C4-2B (cell line): Measurements from ENCODE around the gene UBR4.
A peak's percentile ranks its signal among the peaks of the same experiment; 100 is the strongest.

Source experiments
- H3K27ac ChIP-seq: fragments of 450-650 bp; 2 replicates; pipeline ENCODE4 v1.5.1; 2017
- ZFX ChIP-seq: fragments of 450-650 bp; IDR thresholded peaks from 2 replicates; pipeline ENCODE4 v1.6.1; 2017
- TF ChIP-seq, protein P1 (sequence below): fragments of 450-650 bp; conservative IDR thresholded peaks from 2 replicates; pipeline ENCODE4 v1.5.1; 2017; ENCODE audit warnings: mild to moderate bottlenecking

UBR4 gene

DNA sequence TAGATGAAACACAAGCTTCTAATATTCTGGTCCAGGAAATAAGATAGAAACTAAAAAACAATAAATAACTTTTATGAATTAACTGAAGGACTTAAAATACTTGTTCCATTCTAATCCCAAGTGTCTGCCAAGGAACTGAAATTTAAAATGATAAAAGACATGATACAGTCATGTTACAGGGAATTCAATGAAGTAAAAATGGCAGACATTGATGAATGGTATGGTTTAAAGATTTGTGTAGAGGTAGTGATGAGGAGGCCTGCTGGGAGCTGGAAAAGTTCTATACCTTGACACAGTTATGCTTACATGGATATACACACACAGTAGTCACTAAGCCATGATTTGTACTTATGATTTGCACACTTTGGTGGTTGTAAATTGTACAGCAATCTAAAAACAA lies 2.1 kb upstream of the UBR4 start:
- H3K27ac ChIP-seq: no peak overlapping the region
- no peak for TF ChIP-seq ZFX
- TF ChIP-seq, protein P1, sequence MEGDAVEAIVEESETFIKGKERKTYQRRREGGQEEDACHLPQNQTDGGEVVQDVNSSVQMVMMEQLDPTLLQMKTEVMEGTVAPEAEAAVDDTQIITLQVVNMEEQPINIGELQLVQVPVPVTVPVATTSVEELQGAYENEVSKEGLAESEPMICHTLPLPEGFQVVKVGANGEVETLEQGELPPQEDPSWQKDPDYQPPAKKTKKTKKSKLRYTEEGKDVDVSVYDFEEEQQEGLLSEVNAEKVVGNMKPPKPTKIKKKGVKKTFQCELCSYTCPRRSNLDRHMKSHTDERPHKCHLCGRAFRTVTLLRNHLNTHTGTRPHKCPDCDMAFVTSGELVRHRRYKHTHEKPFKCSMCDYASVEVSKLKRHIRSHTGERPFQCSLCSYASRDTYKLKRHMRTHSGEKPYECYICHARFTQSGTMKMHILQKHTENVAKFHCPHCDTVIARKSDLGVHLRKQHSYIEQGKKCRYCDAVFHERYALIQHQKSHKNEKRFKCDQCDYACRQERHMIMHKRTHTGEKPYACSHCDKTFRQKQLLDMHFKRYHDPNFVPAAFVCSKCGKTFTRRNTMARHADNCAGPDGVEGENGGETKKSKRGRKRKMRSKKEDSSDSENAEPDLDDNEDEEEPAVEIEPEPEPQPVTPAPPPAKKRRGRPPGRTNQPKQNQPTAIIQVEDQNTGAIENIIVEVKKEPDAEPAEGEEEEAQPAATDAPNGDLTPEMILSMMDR: no peak

DNA sequence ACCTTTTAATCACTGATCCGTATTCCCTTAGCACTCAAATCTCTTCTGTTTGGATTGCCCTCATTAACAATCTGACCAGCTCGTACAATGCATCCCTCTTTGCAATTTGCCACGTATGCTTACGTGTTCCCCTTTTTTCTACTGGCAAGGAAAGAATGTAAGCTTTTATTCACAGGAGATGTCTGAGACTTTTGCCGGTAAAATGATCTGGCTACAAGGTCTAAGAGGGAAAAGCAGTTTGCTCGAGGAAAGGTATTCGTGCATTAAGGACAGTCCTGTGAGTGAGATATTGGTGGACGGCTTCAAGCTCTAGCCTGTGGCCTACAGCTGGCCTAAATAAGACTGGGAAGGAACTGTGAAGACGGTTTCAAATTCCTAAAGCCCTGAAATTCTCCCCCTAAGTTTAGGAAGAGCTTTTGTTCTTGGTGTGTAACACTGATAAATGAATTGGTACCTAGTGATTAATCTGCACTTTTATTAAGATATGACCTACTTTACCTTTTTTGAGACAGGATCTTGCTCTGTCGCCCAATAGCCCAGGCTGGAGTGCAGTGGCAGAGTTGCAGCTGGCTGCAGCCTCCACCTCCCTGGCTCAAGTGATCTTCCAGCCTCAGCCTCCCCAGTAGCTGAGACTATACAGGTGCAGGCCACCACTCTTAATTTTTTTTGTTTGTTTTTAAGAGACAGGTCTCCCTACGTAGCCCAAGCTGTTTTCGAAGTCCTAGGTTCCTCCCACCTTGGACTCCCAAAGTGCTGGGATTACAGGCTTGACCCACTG lies 895 bp upstream of the UBR4 start:
- TF ChIP-seq, protein P1: no peak
- TF ChIP-seq ZFX: no peak
- H3K27ac ChIP-seq: peak overlapping the region; percentile 82

DNA sequence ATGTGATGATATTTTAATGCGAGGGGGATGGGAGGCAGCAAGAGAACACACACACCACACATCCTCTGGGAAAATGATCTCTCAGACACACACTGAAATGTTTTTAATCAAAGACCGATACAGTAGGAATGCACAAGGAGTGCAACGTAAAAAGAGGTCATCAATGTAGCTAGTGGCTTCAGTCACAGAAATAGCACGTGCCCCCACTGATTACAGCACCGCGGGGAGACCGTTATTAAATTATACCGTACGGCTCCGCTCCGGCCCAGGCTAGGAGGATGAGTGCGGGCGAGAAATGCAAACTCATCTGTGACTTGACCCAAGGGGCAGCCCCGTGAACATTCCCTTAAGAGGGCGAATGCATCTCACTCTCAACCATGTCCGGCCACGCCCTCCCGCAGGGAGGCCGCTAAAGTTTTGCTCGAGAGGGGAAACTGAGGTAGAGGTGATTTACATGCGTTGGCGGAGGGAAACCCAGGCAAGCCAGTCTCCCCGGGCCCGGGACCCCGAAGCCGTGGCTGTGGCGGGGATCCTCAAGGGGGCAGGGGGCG lies 552 bp downstream of the UBR4 start:
- H3K27ac ChIP-seq: peak overlapping the region; percentile 82
- TF ChIP-seq, protein P1: no peak
- TF ChIP-seq ZFX: no peak

DNA sequence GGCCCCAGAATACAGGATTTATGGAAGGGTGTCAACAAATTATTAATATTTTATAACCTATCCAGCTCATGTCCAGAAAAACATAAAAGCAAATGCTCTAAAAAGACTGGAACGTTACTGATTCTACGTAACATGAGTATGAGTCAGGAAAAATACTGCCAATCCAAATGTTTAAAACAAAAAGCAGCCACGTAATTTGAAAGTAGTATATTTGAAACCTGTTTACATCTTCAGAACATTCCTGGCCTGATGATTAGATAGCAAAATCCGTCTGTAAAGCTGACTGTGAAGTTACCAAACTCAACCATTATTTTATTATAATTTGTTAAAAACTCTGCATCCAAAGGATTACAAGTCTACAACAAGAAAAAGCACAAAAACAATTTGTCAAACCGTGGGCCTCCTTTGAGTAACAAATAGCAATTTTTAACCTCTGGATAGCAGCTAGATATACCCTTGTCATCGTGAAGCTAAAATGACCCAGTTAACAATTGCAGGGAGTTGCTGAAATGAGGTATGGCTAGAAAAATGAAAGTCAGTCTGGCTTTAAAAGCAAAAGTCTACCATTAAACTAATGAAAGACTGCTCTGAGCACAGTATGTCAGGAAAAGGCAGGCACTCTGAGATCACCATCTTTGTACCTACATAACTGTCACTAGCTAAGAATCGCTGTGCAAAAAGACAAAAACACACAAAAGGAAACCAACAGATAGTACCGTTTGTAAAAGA lies 1.2 kb downstream of the UBR4 start:
- H3K27ac ChIP-seq: peak overlapping the region; percentile 82
- TF ChIP-seq, protein P1: no peak
- no peak for TF ChIP-seq ZFX

DNA sequence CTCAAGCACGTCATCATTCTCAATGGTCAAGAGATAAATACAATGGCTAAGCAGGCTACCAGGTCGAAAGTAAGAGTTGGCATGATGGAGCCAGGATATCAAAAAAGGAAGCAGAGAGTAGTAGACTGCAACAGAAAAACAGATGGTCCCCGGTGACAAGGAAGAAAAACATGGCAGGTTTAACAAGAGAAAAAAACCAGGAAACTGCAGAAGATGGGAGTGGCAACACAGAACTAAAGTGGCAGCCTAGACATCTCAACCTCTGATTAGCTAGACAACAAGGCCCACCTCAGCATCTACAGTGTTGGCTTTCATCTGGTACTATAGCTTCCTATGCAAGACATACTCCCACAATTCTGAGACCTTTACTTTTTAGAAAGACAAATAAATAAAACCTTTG lies 3.1 kb downstream of the UBR4 start:
- no peak for TF ChIP-seq ZFX
- TF ChIP-seq, protein P1: no peak
- no peak overlapping the region for H3K27ac ChIP-seq

DNA sequence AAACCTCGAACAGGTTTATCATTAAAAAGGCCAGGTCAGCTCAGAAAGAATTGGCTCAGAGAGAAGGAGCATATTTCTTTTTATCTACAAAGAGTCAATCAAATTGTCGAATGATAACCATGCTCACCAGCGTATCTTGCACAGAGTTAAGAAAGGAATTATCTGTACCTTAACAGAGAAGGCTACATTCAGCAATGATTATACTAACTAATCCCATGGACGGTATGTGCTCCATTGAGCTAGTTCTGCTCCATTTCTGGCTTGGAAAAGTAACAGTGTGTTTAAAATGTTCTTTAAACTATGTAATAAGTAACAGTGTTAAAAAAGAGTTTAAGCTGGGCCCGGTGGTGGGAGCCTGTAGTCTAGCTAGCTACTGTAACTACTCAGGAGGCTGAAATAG lies 4.2 kb downstream of the UBR4 start:
- TF ChIP-seq, protein P1: no peak
- no peak for TF ChIP-seq ZFX
- no peak overlapping the region for H3K27ac ChIP-seq

DNA sequence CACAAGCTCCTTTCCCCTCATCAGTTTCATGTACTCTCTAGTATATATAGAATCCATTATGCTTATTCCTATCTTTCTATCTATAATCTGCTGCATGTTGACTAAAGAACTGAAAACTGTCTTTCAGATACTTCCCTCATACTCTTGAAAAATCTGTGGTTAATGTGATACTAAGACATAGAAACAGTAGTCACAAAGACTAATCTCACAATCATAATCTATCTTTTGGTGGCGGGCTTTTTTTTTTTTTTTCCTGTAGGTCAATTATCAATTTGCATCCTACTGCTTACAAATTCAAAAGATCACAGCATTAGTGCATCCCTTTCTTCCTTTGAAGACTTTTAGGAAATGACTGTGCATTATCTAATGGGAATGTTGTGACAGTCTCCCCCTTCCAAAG lies 4.7 kb downstream of the UBR4 start:
- no peak overlapping the region for H3K27ac ChIP-seq
- no peak for TF ChIP-seq ZFX
- TF ChIP-seq, protein P1: no peak
